CD4-positive, CD25-positive, alpha-beta regulatory T cell (primary cell): Measurements from ENCODE around the gene ACTA2. TPM values are rescaled to one million over a fixed set of nuclear protein-coding genes. Genes with fewer than 3 reads are reported as not detected.

Source experiments
- ATAC-seq, 2 donors: fragments of 150-1000 bp; cut with Tn5 transposase; one replicate each; pipeline ENCODE4 v1.10.0; 2021; ENCODE audit warnings: low read depth in 2 of 2, moderate number of reproducible peaks in 2 of 2, moderate library complexity in 1 of 2
- DNase-seq, 3 donors: peaks; one replicate each; pipeline versions ENCODE4 v3.0.0 to v3.0.0-alpha.2; 2012 to 2022; ENCODE audit warnings: mixed read lengths in 1 of 3
- H3K27ac ChIP-seq: one replicate; pipeline ENCODE4 v1.7.0; 2013; ENCODE audit warnings: mild to moderate bottlenecking, low read length; ENCODE audit not compliant: insufficient read depth, poor library complexity, severe bottlenecking
- H3K27me3 ChIP-seq: one replicate; pipeline ENCODE4 v1.7.0; 2013; ENCODE audit warnings: low read length; ENCODE audit not compliant: control insufficient read depth, insufficient read depth
- H3K36me3 ChIP-seq: one replicate; pipeline ENCODE4 v1.7.0; 2013; ENCODE audit warnings: mild to moderate bottlenecking, low read length, moderate library complexity; ENCODE audit not compliant: control insufficient read depth, insufficient read depth
- H3K4me1 ChIP-seq: 2 replicates; pipeline ENCODE4 v1.7.0; 2013; ENCODE audit warnings: mild to moderate bottlenecking, low read length; ENCODE audit not compliant: insufficient read depth, control insufficient read depth, poor library complexity, severe bottlenecking
- H3K4me3 ChIP-seq: one replicate; pipeline ENCODE4 v1.7.0; 2013; ENCODE audit warnings: low read depth, mild to moderate bottlenecking, low read length, moderate library complexity
- H3K9me3 ChIP-seq, 2 experiments: 1 replicate in 1 of 2; 2 replicates in 1 of 2; pipeline ENCODE4 v1.7.0; 2013; ENCODE audit warnings: low read length in 2 of 2, mild to moderate bottlenecking in 1 of 2, moderate library complexity in 1 of 2; ENCODE audit not compliant: control insufficient read depth in 2 of 2
- H3K27ac Mint-ChIP-seq, 3 donors: one replicate each; pipeline ENCODE4 v1.8.0; 2020 to 2022; ENCODE audit warnings: mild to moderate bottlenecking in 3 of 3, mixed read lengths in 3 of 3, moderate library complexity in 2 of 3
- H3K27me3 Mint-ChIP-seq: one replicate; pipeline ENCODE4 v1.8.0; 2022; ENCODE audit warnings: mild to moderate bottlenecking, mixed read lengths
- H3K36me3 Mint-ChIP-seq: one replicate; pipeline ENCODE4 v1.8.0; 2020; ENCODE audit warnings: mixed read lengths
- H3K4me1 Mint-ChIP-seq, 4 donors: one replicate each; pipeline ENCODE4 v1.8.0; 2020 to 2022; ENCODE audit warnings: mixed read lengths in 4 of 4, mild to moderate bottlenecking in 1 of 4
- H3K4me3 Mint-ChIP-seq, 4 donors: one replicate each; pipeline ENCODE4 v1.8.0; 2020 to 2022; ENCODE audit warnings: mild to moderate bottlenecking in 4 of 4, mixed read lengths in 4 of 4, moderate library complexity in 3 of 4
- H3K9me3 Mint-ChIP-seq, 7 donors: one replicate each; pipeline ENCODE4 v1.8.0; 2020 to 2022; ENCODE audit warnings: mixed read lengths in 7 of 7, mild to moderate bottlenecking in 3 of 7, moderate library complexity in 2 of 7
- polyA plus RNA-seq, 4 donors: library from polyadenylated mRNA; unstranded; fragments of 300-500 nt; fragmentation: Illumina TruSeq; gene quantifications; one replicate each; pipeline ENCODE4 v1.2.3, GENCODE V29; 2021
- total RNA-seq: library from RNA; stranded (reverse); gene quantifications from one replicate; pipeline ENCODE4 v1.2.3, GENCODE V29; 2022

The ACTA2 gene
- total and polyA plus RNA-seq, 5 donors from 2014 or later: 26.2 to 65.9 (median 53.1) TPM

DNA sequence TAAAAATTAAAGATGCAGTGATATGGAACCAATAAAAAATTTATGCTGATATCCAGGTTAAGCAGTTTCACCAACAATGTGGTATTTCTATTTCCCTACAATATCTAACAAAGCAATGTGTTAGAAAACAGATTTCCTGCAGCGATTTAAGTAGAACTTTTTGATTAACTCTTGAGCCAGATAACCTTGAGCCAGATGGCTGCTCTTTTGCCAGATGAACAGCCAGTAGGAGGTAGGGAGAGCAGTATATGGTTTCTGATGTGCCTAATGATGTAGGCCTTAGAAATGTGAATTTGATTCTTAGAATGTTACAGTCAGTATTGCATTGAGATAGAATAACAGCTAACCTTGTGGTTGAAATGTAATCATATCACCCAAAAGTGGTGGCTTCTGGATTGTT, 41.5 kb downstream of the ACTA2 start:
- DNase-seq (no peak), ATAC-seq (no peak)
- Histone ChIP-seq H3K4me3 (no peak overlapping the region), H3K27ac (no peak overlapping the region), H3K9me3 (no peaks in the 10 kb centered on the region), H3K4me1 (no peaks in the 10 kb centered on the region), H3K36me3 (peaks cover 80% of the 10 kb centered on the region), H3K27me3 (no peaks in the 10 kb centered on the region)
- Mint-ChIP-seq H3K9me3 (no peaks in the 10 kb centered on the region), H3K27me3 (no peaks in the 10 kb centered on the region), H3K36me3 (peaks cover 59% of the 10 kb centered on the region), H3K4me1 (peaks cover 16 to 28% (median 23%) of the 10 kb centered on the region in 4 donors), H3K27ac (no peak overlapping the region), H3K4me3 (no peak overlapping the region)

DNA sequence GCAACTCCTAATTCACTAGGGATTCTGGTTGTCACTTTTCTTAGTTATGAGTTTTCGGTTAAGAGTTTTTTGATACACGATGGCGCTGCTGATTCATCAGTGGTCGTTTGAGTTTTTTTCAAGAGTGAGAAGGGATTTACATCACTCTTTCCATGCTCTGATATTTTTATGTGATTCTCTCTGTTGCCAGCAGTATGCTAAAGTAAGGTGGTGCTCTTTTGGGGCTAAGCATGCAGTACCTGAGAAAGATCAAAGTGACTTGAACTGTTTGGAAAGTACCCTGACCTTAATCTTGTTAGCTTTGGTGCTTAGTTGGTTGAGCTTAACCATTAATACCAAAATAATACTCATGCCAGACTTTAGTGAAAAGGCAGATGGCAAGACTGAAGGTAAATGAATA, 44.4 kb downstream of the ACTA2 start:
- Mint-ChIP-seq H3K36me3 (peaks cover 58% of the 10 kb centered on the region), H3K27me3 (no peaks in the 10 kb centered on the region)
- DNase-seq: peak in 1 of 3 donors; percentile 24

GRCh38 chr10:88906921-88907320, 45.7 kb downstream of the ACTA2 start:
- Mint-ChIP-seq H3K27ac (no peak overlapping the region), H3K9me3 (no peaks in the 10 kb centered on the region), H3K4me3 (no peak overlapping the region), H3K4me1 (peaks cover 12 to 23% (median 18%) of the 10 kb centered on the region in 4 donors), H3K27me3 (no peaks in the 10 kb centered on the region), H3K36me3 (peaks cover 52% of the 10 kb centered on the region)
- ATAC-seq (no peak), DNase-seq (no peak)
- peaks cover 89% of the 10 kb centered on the region for H3K36me3 ChIP-seq
- H3K27me3 ChIP-seq: no peaks in the 10 kb centered on the region
- H3K27ac ChIP-seq: no peak overlapping the region
- H3K4me1 ChIP-seq: peaks cover under 1% of the 10 kb centered on the region
- H3K4me3 ChIP-seq: no peak overlapping the region
- no peaks in the 10 kb centered on the region for H3K9me3 ChIP-seq

More for the DNA sequence above, 44.4 kb downstream of the ACTA2 start:
- Histone ChIP-seq H3K4me1 (no peaks in the 10 kb centered on the region), H3K9me3 (no peaks in the 10 kb centered on the region), H3K36me3 (peaks cover 87% of the 10 kb centered on the region), H3K27me3 (no peaks in the 10 kb centered on the region), H3K4me3 (no peak overlapping the region), H3K27ac (peak overlapping the region; percentile 10)
- peak; percentile 43 to 48 for ATAC-seq
- Mint-ChIP-seq H3K4me1 (peaks cover 13 to 23% (median 18%) of the 10 kb centered on the region in 4 donors), H3K27ac (peak overlapping the region; percentile 23 to 74 (median 42)), H3K4me3 (no peak overlapping the region), H3K9me3 (no peaks in the 10 kb centered on the region)

DNA sequence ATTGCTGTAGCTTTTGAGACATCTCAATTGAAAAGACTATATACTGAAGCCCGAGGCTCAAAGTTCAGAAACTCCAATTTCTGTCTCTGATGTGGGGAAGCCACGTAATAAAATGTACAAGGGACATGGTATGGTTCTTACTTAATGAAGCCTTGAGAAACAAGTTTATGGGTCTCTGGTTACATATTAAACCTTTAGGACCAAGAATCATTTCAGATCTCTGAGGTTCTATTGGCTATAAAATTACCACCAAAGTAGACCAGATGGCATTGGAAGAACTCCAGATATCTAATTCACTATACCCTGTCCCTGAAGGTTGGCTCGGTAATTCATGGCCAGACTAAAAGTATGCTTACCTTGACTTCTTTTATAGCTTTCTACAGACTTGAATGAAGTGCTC, 48.9 kb downstream of the ACTA2 start:
- Mint-ChIP-seq H3K4me3 (no peak overlapping the region), H3K36me3 (peaks cover 44% of the 10 kb centered on the region), H3K27me3 (no peaks in the 10 kb centered on the region), H3K27ac (peak overlapping the region in 1 of 3 donors; percentile 73), H3K4me1 (peaks cover 38 to 44% (median 41%) of the 10 kb centered on the region in 4 donors), H3K9me3 (no peaks in the 10 kb centered on the region)
- Histone ChIP-seq H3K9me3 (no peaks in the 10 kb centered on the region), H3K27me3 (no peaks in the 10 kb centered on the region), H3K27ac (no peak overlapping the region), H3K4me3 (no peak overlapping the region), H3K4me1 (peaks cover 27% of the 10 kb centered on the region), H3K36me3 (peaks cover 64% of the 10 kb centered on the region)
- DNase-seq: no peak
- no peak for ATAC-seq

- Histone ChIP-seq H3K27me3 (no peaks in the 10 kb centered on the region), H3K36me3 (peaks cover 54% of the 10 kb centered on the region), H3K4me3 (no peak overlapping the region), H3K9me3 (no peaks in the 10 kb centered on the region), H3K27ac (peak overlapping the region; percentile 10), H3K4me1 (peaks cover 42% of the 10 kb centered on the region)
- DNase-seq (no peak), ATAC-seq (no peak)
- Mint-ChIP-seq H3K36me3 (peaks cover 37% of the 10 kb centered on the region), H3K27me3 (no peaks in the 10 kb centered on the region), H3K4me1 (peaks cover 38 to 52% (median 46%) of the 10 kb centered on the region in 4 donors), H3K9me3 (no peaks in the 10 kb centered on the region), H3K27ac (peak overlapping the region; percentile 27 to 75 (median 47)), H3K4me3 (peak overlapping the region in 2 of 4 donors; percentile 13 to 39)
Measured at GRCh38 chr10:88901984-88902789, 50.4 kb downstream of the ACTA2 start.

DNA sequence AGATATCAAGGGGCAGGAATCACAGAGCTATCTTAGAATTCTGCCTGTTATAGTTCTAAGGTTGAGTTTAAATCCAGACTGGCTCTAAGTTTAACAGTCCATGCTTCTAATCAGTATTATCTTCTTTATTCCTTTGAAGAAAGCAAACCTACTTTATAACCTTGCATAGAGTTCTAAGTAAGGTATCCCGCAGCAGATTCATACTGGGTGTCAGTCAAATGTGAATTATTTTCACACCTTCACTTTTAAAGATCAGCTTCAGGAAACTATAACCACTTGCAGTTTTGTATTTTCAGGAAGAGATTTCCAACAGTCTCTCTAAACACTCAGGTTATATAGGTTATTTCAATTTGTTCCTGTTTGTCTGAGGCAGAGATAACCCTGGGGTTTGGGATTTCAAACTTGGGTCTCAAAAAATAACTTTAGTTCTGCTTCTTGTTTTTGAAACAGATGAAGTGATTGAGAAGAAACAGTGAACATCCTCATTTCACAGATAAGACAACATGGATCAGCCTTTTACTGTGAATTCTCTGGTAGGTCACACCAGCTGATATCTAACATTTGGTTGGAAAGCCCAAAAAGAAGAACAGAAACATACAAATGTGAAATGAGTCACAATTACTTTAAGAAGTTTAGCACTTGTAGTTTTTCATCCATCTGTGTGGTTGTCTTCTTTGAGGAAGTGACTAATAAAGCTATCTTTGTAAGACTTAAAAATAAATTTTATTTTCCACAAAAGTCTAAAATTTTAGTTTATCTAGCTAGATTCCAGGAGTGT, 51.2 kb downstream of the ACTA2 start:
- DNase-seq (peak in 1 of 3 donors; percentile 57), ATAC-seq (peak; percentile 63 to 67)
- no peaks in the 10 kb centered on the region for H3K9me3 ChIP-seq
- Mint-ChIP-seq H3K27me3 (no peaks in the 10 kb centered on the region), H3K9me3 (no peaks in the 10 kb centered on the region), H3K4me1 (peaks cover 39 to 55% (median 51%) of the 10 kb centered on the region in 4 donors), H3K4me3 (peak overlapping the region in 1 of 4 donors; percentile 16), H3K36me3 (peaks cover 31% of the 10 kb centered on the region), H3K27ac (peak overlapping the region; percentile 27 to 84 (median 75))
- peak overlapping the region; percentile 11 for H3K4me3 ChIP-seq
- peaks cover 49% of the 10 kb centered on the region for H3K4me1 ChIP-seq
- peak overlapping the region; percentile 62 for H3K27ac ChIP-seq
- H3K36me3 ChIP-seq: peaks cover 46% of the 10 kb centered on the region
- no peaks in the 10 kb centered on the region for H3K27me3 ChIP-seq

DNA sequence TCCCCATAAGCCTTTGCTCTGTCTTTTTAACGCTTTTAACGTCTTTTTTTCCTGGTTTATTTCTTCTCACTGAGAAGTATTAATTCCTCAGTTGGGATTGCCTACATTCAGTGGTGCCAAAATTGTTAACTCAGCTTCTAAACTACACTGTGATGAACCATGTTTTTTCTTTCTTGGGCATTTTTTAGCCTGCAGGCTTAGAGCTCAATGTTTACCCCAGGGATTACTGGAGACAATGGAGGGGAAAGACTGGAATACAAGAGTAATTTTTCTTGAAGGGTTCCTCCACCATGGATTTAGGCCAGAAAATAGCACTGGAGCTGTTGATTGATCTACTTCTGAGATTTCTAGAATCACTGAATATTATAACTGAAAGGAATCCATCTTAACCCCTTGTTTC, 52.7 kb downstream of the ACTA2 start:
- H3K27me3 Mint-ChIP-seq: no peaks in the 10 kb centered on the region
- Histone ChIP-seq H3K4me3 (no peak overlapping the region), H3K27me3 (no peaks in the 10 kb centered on the region), H3K27ac (peak overlapping the region; percentile 7), H3K9me3 (no peaks in the 10 kb centered on the region), H3K36me3 (peaks cover 31% of the 10 kb centered on the region), H3K4me1 (peaks cover 61% of the 10 kb centered on the region)
- peaks cover 22% of the 10 kb centered on the region for H3K36me3 Mint-ChIP-seq
- H3K4me3 Mint-ChIP-seq: no peak overlapping the region
- ATAC-seq: no peak
- no peak for DNase-seq
- no peaks in the 10 kb centered on the region for H3K9me3 Mint-ChIP-seq
- peak overlapping the region in 1 of 3 donors; percentile 50 for H3K27ac Mint-ChIP-seq
- H3K4me1 Mint-ChIP-seq: peaks cover 48 to 69% (median 61%) of the 10 kb centered on the region in 4 donors
